ENCODE results near the gene COQ8B.
"Not testable (repeated sequence)": the region's sequence is repeated elsewhere in the genome, so short reads cannot be mapped to it uniquely, and the experiment has no call there.

COQ8B gene

GRCh38 chr19:40742477-40742876 is 25.8 kb upstream of the COQ8B start:
- no peak for DNase-seq (ENCODE audit: low read depth)

DNA sequence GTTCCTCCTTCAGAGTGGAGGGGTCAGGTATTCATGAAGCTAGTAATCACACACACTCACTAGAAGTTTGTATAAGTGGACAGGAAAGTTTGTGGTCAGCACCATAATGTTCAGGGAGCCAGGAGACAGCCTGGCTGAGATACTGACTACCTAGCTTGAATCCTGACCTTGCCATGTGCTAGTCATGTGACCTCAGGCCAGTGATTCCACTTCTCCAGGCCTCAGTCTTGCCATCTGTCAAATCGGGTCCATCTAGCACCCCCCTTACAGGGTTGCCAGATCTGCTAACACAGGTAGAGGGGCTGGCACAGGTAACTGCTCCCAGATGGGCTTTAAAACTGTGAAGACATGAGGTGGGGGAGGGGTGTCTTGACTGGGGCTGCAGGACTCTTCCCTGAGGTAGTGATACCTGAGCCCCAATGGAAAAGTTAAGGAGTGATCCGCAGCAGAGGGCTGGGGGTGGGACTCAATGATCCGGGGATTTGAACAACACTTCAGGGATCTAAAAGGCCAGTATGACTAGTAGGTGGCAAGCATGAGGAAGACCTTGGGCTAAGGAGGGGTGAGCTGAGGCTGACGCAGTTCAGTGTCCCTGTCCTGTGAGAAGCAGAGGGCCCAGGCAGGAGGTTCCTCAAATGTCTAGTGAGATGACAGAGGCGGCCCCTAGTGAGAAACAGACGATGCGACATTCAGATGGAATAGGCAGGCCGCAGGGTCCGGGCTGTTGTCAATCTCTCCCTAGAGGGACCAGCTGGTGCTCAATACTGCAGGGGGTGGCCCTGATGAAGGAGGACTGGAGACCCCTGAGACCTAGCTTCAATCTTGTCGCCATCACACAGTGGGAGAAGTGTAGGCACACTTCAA is 25.1 kb upstream of the COQ8B start:
- no peak for DNase-seq (ENCODE audit: low read depth)

- DNase-seq (ENCODE audit: low read depth): no peak
Observed at GRCh38 chr19:40740747-40741146, 24.1 kb upstream of the COQ8B start.

GRCh38 chr19:40739871-40740703 is 23.4 kb upstream of the COQ8B start:
- DNase-seq (ENCODE audit: low read depth): no peak

- no peak for DNase-seq (ENCODE audit: low read depth)
Observed at GRCh38 chr19:40739030-40739839, 22.5 kb upstream of the COQ8B start.

DNA sequence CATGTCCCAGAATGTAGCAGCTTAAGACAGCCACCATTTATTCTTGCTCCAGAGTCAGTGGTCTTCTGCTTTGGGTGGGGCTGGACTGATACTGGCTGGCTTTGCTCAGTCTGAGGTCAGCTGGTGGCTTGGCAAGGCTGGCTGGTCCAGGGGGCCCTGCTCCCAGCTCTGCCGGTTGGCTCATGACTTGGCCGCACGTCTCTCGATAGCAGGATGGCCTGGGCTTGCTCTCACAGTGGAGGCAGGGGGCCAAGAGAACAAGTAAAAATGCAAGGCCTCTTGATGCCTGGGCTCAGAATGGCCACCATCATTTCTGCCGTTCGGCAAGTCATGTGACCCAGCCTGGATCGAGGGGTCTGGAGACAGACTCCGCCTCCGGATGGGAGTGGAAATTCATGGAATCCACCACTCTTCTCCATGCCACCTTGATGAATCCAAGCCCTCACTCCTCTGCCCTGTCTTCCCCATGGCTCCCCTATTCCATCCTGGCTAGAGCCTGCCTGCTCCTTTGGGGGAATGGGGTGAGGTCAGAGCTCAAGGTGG is 20.5 kb upstream of the COQ8B start:
- DNase-seq (ENCODE audit: low read depth): no peak

DNA sequence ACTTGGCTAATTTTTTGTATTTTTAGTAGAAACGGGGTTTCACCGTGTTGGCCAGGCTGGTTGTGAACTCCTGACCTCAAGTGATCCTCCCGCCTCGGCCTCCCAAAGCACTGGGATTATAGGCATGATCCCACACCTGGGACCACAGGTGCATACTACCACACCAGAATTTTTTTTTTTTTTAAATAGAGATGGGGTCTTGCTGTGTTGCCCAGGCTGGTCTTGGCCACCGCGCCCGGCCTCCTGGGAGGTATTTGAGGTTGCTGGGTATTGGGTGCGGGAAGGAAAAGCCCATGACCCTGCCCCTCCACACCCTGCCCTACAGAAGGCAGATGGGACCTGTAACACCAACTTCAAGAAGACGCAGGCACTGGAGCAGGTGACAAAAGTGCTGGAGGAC is 20.0 kb upstream of the COQ8B start:
- DNase-seq (ENCODE audit: low read depth): no peak

- DNase-seq (ENCODE audit: low read depth): no peak
Observed at GRCh38 chr19:40735013-40735771, 18.5 kb upstream of the COQ8B start.

- DNase-seq (ENCODE audit: low read depth): no peak
Observed at GRCh38 chr19:40733149-40733548, 16.5 kb upstream of the COQ8B start.

- not testable (repeated sequence) for DNase-seq (ENCODE audit: low read depth)
Observed at GRCh38 chr19:40732304-40732703, 15.6 kb upstream of the COQ8B start.

DNA sequence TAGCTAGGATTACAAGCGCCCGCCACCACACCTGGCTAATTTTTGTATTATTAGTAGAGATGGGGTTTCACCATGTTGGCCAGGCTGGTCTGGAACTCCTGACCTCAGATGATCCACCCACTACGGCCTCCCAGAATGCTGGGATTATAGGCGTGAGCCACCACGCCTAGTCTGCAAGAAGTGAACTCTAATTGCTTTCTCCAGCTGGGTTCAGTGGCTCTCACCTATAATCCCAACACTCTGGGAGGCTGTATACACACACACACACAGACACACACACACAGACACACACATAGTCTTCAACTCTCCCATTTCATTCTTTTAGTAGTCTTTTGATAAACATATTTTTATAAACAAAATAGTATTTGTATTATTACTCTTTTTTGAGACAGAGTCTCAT is 13.4 kb upstream of the COQ8B start:
- not testable (repeated sequence) for DNase-seq (ENCODE audit: low read depth)

- DNase-seq (ENCODE audit: low read depth): no peak
Observed at GRCh38 chr19:40726279-40726678, 9.6 kb upstream of the COQ8B start.

- no peak for DNase-seq (ENCODE audit: low read depth)
Observed at GRCh38 chr19:40724855-40725254, 8.2 kb upstream of the COQ8B start.

GRCh38 chr19:40724315-40724714 is 7.6 kb upstream of the COQ8B start:
- no peak for DNase-seq (ENCODE audit: low read depth)

- no peak for DNase-seq (ENCODE audit: low read depth)
Observed at GRCh38 chr19:40723661-40724254, 7.1 kb upstream of the COQ8B start.

DNA sequence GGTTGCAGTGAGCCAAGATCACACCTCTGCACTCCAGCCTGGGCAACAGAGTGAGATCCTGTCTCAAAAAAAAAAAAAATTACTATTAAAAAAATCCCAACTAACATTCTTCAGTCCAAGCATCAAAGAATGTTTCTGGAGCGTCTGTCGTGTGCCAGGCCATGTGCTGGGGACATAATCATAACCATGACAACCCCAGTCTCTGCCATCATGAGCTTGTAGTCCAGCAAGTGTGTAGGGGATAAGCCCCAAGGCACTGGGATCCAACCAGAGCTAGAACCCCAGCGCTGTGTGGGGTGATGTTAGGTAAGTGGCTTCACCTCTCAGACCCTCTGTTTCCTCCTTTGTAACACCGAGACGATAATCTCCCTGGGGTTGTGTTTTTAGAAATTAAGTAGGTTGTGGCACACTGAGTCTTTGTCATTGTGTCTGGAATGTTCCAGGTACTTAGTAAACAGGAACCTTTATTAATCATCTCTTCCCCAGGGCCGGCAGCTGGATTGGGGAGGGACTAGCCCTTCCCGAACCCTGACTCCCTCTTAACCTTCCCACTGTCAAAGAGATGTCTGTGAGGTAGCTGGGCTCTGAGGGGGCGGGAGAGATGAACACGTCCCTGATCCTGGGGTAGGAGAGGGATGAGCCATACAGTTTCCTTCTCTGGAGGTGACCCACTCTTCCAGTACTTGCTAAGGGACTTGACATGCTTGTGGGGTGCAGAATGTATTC is 5.4 kb upstream of the COQ8B start:
- DNase-seq (ENCODE audit: low read depth): no peak

- DNase-seq (ENCODE audit: low read depth): no peak
Observed at GRCh38 chr19:40721140-40721486, 4.4 kb upstream of the COQ8B start.

DNA sequence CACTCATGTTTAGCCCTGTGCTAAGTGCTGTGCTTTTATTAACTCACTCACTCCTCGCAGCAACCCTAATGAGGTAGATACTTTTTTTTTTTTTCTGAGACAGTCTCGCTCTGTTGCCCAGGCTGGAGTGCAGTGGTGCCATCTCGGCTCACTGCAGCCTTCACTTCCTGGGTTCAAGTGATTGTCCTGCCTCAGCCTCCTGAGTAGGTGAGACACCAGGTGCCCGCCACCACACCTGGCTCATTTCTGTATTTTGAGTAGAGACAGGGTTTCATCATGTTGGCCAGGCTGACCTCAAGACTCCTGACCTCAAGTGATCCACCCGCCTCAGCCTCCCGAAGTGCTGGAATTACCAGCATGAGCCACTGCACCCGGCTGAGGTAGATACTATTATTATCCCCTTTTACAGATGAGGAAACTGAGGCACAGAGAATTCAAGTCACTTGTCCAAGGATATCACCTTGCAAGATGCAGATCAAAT is 2.8 kb upstream of the COQ8B start:
- no peak for DNase-seq (ENCODE audit: low read depth)

DNA sequence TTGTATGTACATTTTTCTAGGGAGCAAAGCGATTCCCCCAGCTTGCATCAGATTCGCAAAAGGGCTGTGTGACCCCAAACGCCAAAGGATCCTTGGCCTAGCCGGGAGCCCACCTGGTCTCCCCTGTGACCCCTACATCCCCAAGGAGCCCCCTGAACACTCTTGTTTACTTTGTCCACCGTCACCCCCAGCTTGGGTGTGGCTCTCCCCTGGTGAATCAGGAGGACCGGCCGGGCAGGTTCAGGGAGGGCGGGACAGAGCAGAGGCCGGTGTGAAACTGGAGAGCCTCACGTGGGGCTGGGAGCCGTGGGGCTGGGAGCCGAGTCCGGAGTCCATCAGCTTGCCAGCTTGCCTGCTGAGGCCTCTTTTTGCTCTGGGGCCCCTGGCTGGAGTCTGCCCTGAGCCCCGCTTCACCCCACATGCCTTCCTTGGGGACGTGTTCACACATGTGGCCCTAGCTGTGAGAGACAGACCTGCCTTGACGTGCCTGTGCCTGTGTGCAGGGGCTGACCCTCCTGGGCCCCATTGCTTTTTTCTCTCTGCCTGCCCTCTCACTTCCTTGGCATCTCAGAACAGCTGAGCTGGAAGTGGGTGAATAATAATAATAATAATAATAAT is 2.2 kb upstream of the COQ8B start:
- no peak for DNase-seq (ENCODE audit: low read depth)

Measured in stimulated activated CD8-positive, alpha-beta memory T cell treated with anti-CD3 and anti-CD28 coated beads, Interleukin-12 subunit alpha, Interleukin-12 subunit beta, amount 100 ng/mL, for 4 hours (primary cell).